DMS79 treated with DMSO at 0.1 percent for 48 hours (cell line): ENCODE data around the gene ZNF280A.
"Not testable (repeated sequence)": the region's sequence is repeated elsewhere in the genome, so short reads cannot be mapped to it uniquely, and the experiment has no call there.

Experiments used
- DNase-seq: peaks from one replicate; lab custom pipeline; 2025; lab: John Stamatoyannopoulos, UW

Gene ZNF280A

DNA sequence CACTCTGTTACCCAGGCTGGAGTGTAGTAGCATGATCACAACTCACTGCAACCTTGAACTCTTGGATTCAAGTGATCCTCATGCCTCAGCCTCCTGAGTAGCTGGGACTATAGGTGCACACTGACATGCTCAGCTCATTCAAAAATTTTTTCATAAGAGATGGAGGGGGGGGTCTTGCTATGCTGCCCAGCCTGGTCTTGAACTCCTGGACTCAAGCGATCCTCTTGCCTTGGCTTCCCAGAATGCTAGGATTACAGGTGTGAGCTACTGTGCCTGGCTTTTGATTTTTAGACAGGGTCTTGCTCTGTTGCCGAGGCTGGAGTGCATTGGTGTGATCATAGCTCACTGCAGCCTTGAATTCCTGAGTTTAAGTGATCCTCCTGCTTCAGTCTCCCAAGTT lies 25.0 kb upstream of the ZNF280A start:
- no peak for DNase-seq

GRCh38 chr22:22538226-22538989 lies 18.3 kb upstream of the ZNF280A start:
- no peak for DNase-seq

DNA sequence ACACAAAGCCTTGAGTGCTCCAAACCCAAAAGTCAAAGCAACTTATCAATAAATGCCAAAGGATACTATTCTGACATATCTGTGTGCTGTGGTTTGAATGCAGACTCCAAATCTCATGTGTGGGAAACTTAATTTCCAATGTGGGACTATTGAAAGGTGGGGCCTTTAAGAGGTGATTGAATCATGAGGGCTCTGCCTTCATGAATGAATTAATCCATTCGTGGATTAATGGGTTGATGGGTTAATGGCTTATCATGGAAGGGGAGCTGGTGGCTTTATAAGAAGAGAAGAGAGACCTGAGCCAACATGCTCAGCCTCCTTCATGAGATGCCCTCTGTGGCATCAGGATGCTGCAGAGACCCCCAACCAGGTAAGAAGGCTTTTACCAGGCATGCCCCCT lies 16.8 kb upstream of the ZNF280A start:
- DNase-seq = no peak

DNA sequence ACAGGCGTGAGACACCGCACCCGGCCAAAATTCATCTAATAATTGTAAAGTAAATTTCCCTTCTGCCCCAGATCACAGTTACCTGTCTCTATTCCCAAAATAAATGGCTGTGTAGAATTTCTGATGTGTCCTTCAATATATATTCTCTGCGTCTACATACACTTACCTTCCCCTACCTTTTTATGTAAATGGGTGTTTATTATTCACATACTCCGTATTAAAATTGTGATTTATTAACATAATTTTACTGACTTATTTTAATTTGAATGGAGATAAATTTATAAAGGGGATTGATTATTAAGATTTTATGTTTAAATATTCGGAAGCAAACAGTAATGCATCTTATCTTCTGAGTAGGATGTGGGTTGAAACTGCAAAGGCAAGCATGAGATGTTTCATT lies 16.4 kb upstream of the ZNF280A start:
- no peak for DNase-seq

GRCh38 chr22:22535662-22536061 lies 15.6 kb upstream of the ZNF280A start:
- DNase-seq = no peak

DNA sequence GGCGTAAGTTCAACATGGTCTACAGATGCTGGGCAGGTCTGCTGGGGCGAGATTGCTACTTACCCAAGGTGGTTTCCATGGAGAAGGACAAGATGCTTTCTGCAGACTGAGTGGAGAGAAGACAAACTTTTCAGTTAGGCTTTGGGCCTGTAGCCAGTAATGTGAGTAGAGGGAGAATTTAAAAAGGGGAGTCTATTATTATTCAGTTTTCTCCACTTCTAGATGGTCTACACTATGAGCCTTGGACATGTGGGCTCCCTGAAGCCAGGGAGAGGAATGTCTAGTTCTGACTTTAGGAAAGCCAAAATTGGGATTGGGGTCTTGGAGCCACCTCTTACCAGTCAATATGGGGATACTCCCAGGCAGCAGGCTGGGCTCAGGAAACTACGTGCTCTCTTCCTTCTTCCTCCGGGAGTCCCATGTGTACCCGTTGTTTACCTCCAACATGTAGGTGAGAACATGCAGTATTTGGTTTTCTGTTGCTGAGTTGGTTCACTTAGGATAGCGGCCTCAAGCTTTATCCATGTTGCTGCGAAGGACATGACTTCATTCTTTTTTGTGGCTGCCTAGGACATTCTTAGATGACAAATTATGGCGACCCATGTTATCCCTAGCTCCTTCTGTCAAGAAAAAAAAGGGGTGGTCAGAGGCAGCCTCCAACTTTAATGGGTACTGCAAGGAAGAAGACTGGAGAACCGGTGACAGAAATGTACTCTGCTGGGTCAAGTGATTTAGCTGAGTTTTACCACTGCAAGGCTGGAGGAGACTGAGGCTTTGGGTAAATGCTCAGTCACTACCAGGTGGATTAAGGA lies 14.7 kb upstream of the ZNF280A start:
- DNase-seq = no peak

DNA sequence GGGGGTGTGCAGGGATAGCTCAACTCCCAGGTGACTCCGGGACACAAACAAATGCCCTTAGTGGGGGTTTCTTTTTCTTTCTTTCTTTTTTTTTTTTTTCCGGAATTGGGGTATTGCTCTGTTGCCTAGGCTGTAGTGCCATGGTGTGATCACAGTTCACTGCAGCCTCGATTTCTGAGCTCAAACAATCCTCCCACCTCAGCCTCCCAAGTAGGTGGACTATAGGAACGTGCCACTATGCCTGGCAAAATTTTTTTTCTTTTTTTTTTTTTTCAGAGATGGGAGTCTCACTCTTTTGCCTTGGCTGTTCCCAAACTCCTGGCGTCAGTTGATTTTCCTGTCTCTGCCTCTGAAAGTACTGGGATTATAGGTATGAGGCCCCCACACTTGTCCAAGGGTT lies 13.8 kb upstream of the ZNF280A start:
- DNase-seq = no peak

- no peak for DNase-seq
These were observed 13.3 kb upstream of the ZNF280A start for GRCh38 chr22:22533417-22533816.

- not testable (repeated sequence) for DNase-seq
These were observed 12.5 kb upstream of the ZNF280A start for GRCh38 chr22:22532547-22533071.

DNA sequence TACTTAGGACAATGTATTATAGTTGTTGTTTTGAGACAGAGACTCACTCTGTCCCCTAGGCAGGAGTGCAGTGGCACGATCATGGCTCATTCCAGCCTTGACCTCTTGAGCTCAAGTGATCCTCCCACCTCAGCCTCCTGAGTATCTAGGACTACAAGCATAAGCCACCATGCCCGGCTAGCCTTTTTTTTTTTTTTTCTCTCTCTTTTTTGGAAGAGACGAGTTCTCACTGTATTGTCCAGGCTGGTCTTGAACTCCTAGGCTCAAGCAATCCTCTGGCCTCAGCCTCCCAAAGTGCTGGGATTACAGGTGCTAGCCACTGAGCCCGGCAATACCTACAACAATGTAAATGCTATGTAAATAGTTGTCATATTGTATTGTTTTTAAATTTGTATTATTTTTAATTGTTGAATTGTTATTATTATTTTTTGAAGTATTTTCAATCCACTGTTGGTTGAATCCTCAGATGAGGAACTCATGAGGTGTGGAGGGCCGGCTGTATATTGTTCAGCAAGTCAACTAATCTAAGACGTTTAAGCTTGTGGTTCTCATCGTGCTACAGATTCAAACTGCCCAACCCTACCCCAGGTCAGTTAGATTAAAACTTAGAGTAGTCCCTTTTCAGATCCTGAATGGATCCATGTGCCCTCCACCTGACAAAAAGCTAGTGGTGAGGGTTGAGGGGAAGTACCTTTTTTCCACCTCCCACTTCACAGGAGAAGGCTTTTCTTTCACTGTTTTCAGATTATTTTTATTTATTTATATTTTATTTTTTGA lies 11.9 kb upstream of the ZNF280A start:
- DNase-seq = no peak

GRCh38 chr22:22528780-22529179 lies 8.7 kb upstream of the ZNF280A start:
- no peak for DNase-seq

DNA sequence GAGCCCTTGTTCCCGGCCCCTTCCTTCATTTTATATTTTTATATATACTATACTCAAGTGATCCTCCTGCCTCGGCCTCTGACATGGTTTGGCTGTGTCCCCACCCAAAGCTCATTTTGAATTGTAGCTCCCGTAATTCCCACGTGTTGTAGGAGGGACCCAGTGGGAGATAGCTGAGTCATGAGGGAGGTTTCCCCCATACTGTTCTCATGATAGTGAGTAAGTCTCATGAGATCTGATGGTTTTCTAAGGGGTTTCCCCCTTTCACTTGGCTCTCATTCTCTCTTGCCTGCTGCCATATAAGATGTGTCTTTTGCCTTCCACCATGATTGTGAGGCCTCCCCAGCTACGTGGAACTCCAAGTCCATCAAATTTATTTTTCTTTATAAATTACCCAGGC lies 7.2 kb upstream of the ZNF280A start:
- no peak for DNase-seq

GRCh38 chr22:22526125-22526912 lies 6.2 kb upstream of the ZNF280A start:
- no peak for DNase-seq

GRCh38 chr22:22523494-22523893 lies 3.4 kb upstream of the ZNF280A start:
- DNase-seq = no peak

DNA sequence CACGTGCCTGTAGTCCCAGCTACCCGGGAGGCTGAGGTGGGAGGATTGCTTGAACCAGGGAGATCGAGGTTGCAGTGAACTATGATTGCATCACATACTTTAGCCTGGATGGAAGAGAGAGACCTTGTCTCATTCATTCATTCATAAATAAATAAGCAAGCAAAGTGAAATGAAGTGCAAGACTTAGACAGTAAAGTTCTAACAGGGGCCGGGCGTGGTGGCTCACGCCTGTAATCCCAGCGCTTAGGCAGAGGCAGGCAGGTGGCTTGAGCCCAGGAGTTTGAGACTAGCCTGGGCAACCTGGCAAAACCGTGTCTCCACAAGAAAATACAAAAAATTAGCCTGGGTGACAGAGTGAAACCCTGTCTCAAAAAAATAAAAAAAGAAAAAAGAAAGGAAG lies 1.6 kb upstream of the ZNF280A start:
- no peak for DNase-seq

GRCh38 chr22:22520667-22521602 lies 865 bp upstream of the ZNF280A start:
- DNase-seq = no peak

GRCh38 chr22:22519591-22519990 lies 479 bp downstream of the ZNF280A start:
- no peak for DNase-seq

GRCh38 chr22:22516992-22517391 lies 3.1 kb downstream of the ZNF280A start:
- DNase-seq = no peak

DNA sequence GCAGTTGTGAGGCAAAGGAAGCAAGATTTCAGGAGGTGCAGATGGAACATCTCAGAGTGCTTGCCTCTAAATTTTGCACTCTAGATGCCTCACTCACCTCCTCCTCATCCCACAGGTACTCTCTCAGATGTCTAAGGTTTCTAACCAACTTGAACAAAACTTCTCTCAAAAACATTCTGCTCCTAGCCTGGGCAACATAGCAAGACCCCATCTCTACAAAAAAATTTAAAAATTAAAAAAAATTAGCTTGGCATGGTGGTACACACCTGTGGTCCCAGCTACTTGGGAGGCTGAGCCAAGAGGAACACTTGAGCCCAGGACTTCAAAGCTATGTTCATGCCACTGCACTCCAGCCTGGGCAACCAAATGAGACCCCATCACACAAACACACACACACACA lies 4.2 kb downstream of the ZNF280A start:
- DNase-seq = no peak

DNA sequence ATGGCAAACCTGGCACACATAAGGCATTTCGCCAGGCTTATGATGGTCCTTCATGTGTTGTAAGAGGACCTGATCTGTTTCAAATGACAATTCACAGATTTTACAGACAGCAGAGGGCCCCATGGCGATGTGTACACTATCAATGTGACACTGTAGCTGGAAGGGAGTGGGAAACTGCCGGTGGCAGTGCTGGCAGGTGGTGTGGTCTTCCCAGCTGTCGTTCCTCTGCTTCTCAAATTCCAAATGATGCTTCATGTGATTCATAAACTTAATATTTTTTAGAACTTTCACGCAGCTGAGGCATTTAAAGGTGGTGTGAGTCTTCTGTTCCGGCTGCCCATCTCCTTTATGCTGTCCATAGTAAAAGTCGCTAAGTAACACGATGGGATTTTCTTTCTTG lies 5.6 kb downstream of the ZNF280A start:
- DNase-seq = not testable (repeated sequence)

- no peak for DNase-seq
These were observed 6.5 kb downstream of the ZNF280A start for GRCh38 chr22:22513619-22514018.
